BJ (cell line): Measurements from ENCODE around the gene ZNF492. TPM values are rescaled to one million over a fixed set of nuclear protein-coding genes. Genes with fewer than 3 reads are reported as not detected.

ENCODE experiments used
- CTCF ChIA-PET: fragments of 350-600 bp; formaldehyde crosslinking; extraction: SDS; loops from one replicate; lab custom pipeline; 2021; ENCODE audit warnings: antibody characterized with exemption, inconsistent platforms; lab: Yijun Ruan, JAX
- POLR2A ChIA-PET: fragments of 300-600 bp; sonication (Branson Sonifier 250); formaldehyde crosslinking; extraction: SDS; loops from one replicate; lab custom pipeline; 2021; ENCODE audit warnings: antibody characterized with exemption; lab: Charles Lee
- DNase-seq: peaks from one replicate; pipeline ENCODE4 v3.0.0-alpha.2; 2011; ENCODE audit warnings: low read depth
- H3K27me3 ChIP-seq: 2 replicates; pipeline ENCODE4 v1.6.0; 2011; ENCODE audit warnings: low read length; ENCODE audit not compliant: control insufficient read depth, insufficient read depth
- H3K36me3 ChIP-seq: 2 replicates; pipeline ENCODE4 v1.5.1; 2011; ENCODE audit warnings: low read length; ENCODE audit not compliant: control insufficient read depth, insufficient read depth
- H3K4me3 ChIP-seq: 2 replicates; pipeline ENCODE4 v1.5.1; 2011; ENCODE audit warnings: low read depth, mild to moderate bottlenecking, control low read depth, low read length
- CTCF ChIP-seq: IDR thresholded peaks from 2 replicates; pipeline ENCODE4 v1.5.1; 2011; ENCODE audit warnings: low read depth, mild to moderate bottlenecking, control low read depth, inconsistent platforms, low read length, moderate library complexity; ENCODE audit not compliant: insufficient read depth
- polyA plus RNA-seq: library from polyadenylated mRNA; depleted of rRNA; stranded (reverse); fragments of >200 nt; gene quantifications from 2 replicates; pipeline ENCODE4 v1.2.3, GENCODE V29; 2011

The ZNF492 gene
- polyA plus RNA-seq, 1 experiment = 0.07 TPM

- Histone ChIP-seq H3K36me3 (no peaks in the 10 kb centered on the region), H3K27me3 (no peaks in the 10 kb centered on the region), H3K4me3 (no peak overlapping the region)
- TF ChIP-seq CTCF = no peak
- ChIA-PET POLR2A (no interaction called here), CTCF (no interaction called here)
- no peak for DNase-seq
Measured at GRCh38 chr19:22619932-22620331, 14.2 kb upstream of the ZNF492 start.

- ChIA-PET POLR2A (no interaction called here), CTCF (no interaction called here)
- Histone ChIP-seq H3K36me3 (no peaks in the 10 kb centered on the region), H3K27me3 (no peaks in the 10 kb centered on the region), H3K4me3 (no peak overlapping the region)
- no peak for TF ChIP-seq CTCF
- no peak for DNase-seq
Measured at GRCh38 chr19:22620401-22620800, 13.7 kb upstream of the ZNF492 start.

GRCh38 chr19:22620912-22621311, 13.2 kb upstream of the ZNF492 start:
- H3K4me3 ChIP-seq = no peak overlapping the region
- no peaks in the 10 kb centered on the region for H3K27me3 ChIP-seq
- no peak for TF ChIP-seq CTCF
- DNase-seq = no peak
- ChIA-PET CTCF (no interaction called here), POLR2A (no interaction called here)
- no peaks in the 10 kb centered on the region for H3K36me3 ChIP-seq

GRCh38 chr19:22622020-22622419, 12.1 kb upstream of the ZNF492 start:
- Histone ChIP-seq H3K27me3 (no peaks in the 10 kb centered on the region), H3K36me3 (no peaks in the 10 kb centered on the region), H3K4me3 (no peak overlapping the region)
- no peak for TF ChIP-seq CTCF
- ChIA-PET POLR2A (no interaction called here), CTCF (no interaction called here)
- DNase-seq = no peak

GRCh38 chr19:22622901-22623840, 11.0 kb upstream of the ZNF492 start:
- no peak for TF ChIP-seq CTCF
- ChIA-PET CTCF (no interaction called here), POLR2A (no interaction called here)
- Histone ChIP-seq H3K36me3 (no peaks in the 10 kb centered on the region), H3K4me3 (no peak overlapping the region), H3K27me3 (no peaks in the 10 kb centered on the region)
- DNase-seq = no peak
